ENCODE results near the gene CCDC102A.

DNA sequence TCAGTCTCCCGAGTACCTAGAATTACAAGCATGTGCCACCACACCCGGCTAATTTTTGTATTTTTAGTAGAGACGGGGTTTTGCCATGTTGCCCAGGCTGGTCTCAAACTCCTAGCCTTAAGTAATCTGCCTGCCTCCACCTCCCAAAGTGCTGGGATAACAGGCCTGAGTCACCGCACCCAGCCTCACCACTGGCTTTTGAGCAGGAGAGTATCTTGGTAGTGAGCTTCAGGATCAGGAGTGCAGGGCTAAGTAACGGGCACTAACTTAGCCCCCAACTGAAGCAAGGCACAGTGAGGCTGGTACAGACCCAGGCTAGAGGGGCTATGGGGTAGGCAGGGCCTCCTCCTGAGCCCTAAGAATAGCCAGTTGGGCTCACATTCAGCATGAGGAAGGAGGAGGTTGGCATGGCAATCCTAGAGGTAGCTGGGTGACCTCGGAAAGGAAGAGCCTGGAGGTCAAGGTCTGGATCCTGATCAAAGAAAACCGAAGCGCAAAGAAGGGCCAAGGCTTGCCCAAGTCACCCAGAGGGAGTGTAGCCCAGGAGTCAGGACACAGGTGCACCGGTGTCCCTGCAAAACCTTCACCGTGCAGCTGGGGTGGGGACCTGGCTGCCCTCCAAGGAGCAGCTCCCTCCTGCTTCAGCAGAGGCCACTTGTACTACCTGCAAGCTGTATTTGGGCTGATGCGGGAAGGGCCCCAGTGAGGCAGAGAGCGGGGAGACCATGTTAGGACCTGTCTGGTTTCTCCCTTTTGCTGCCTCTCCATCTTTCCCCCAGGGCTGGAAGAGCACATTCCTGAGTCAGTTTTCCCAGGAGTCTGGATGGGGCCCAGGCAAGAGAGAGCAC is 4.8 kb upstream of the CCDC102A start:
- TF ChIP-seq, protein P1, sequence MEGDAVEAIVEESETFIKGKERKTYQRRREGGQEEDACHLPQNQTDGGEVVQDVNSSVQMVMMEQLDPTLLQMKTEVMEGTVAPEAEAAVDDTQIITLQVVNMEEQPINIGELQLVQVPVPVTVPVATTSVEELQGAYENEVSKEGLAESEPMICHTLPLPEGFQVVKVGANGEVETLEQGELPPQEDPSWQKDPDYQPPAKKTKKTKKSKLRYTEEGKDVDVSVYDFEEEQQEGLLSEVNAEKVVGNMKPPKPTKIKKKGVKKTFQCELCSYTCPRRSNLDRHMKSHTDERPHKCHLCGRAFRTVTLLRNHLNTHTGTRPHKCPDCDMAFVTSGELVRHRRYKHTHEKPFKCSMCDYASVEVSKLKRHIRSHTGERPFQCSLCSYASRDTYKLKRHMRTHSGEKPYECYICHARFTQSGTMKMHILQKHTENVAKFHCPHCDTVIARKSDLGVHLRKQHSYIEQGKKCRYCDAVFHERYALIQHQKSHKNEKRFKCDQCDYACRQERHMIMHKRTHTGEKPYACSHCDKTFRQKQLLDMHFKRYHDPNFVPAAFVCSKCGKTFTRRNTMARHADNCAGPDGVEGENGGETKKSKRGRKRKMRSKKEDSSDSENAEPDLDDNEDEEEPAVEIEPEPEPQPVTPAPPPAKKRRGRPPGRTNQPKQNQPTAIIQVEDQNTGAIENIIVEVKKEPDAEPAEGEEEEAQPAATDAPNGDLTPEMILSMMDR (IDR thresholded peaks at IDR 0.05) = no peak
- TF ChIP-seq POLR2A (IDR thresholded peaks at IDR 0.05) = no peak

Measured in thyroid gland (tissue), 4 donors.